ENCODE measurements around the gene CARS2.
"Not testable (repeated sequence)": the region's sequence is repeated elsewhere in the genome, so short reads cannot be mapped to it uniquely, and the experiment has no call there.

CARS2 gene

DNA sequence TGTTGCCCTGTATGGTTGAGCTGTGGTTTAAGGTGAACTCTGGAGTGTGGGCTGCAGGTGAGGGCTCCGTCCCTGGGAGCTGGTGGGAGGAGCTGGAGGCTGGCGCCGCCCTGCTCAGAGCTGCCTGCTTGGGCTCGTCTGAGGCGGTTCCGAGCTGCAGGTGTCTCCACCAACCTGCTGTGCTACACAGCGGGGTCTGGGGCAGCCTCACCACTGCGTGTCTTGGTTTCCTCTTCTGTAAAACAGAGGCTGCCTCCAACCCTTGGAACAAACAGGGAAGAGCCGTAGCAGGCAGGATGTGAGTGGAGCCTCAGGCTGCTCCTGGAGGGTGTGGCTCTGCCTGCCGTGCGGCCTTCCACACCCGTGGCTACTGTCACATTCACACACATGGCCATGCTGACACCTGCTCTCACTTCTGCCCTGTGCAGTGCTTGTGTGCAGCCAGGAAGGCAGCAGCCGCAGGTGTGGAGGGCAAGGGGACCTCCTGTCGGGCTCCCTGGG is 69.2 kb downstream of the CARS2 start:
- DNase-seq = no peak

DNA sequence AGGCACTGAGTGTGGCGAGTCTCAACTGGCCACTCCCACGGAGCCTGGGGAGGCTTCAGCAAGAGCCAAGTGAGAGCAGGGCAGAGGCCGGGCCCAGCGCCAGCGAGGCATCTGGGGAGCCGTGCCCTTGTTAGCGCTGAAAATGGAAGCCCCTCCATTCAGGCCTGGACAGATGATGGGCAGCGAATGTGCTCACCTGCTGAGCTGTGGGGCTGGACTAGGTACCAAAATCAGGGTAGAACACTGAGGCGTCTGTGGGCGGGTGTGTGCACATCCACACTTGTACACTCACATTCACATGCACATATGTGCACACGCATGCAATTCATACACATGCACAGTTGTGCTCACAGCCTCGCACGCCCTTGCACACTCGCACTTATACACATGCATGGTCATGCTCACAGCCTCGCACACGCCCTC is 69.9 kb downstream of the CARS2 start:
- DNase-seq = no peak

DNA sequence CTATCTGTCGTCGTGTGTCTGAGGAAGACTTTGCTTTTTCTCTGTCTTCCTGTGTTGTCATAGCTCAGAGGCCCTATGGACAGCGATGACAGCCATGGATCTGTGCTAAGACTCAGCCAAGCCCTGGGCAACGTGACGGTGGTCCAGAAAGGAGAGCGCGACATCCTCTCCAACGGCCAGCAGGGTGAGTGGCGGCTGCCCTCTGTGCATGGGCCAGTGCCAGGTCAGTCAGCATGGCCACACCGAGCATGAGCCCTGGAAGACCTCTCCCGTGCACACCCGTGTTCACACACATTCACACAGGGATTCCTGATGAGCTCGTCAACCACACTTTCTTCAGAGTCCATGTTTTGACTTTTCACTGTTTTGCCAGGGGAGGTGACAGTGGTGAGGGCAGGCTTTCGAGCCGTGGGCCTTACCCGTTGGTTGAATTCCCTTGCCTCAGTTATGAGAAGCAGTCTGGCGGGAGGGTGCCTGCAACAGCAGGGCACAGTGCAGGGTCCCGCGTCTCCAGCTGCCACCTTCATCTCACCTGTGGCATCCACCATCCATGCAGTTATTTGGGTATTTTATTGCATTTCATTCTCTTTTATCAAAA is 70.4 kb downstream of the CARS2 start:
- DNase-seq = no peak

- no peak for DNase-seq
Observed at GRCh38 chr13:110634558-110634957, 71.4 kb downstream of the CARS2 start.

DNA sequence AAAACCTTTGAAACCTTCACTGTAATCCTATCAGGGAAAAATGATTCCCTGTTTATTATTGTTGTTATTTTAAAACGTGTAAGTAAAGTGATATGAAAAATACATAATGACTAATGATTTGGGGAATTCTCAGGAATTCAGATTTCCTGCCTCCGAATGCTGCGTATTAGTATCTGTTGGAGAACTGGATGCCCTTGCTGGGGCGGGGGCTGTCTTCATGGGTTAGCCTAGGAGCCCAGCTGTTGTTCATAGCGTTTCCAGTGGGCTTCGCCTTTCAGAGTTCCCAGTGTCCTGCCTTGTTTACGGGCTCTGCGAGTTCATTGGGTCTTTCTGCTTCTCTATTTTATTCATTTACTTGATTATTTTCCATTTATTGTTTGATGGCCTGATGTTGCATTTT is 72.1 kb downstream of the CARS2 start:
- DNase-seq = no peak

GRCh38 chr13:110632255-110632654 is 73.7 kb downstream of the CARS2 start:
- DNase-seq = not testable (repeated sequence)

- no peak for DNase-seq
Observed at GRCh38 chr13:110630566-110631119, 75.3 kb downstream of the CARS2 start.

- DNase-seq = no peak
Observed at GRCh38 chr13:110629735-110630134, 76.2 kb downstream of the CARS2 start.

GRCh38 chr13:110628952-110629701 is 76.8 kb downstream of the CARS2 start:
- DNase-seq = no peak

DNA sequence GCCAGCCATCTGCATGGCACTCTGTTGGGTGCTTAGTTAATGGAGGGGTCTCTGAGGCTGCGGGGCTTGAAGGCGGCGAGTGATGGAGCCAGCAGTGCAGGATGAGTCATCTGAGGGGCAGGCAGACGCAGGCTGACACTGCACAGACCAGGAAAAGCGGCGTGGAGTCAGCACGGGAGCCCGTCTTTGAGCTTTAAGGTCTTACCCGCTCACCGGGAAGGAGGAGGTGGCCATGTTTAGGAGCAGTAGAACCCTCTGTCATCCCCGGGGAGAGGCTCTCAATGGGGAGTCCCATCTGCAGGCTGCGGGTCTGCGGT is 77.5 kb downstream of the CARS2 start:
- no peak for DNase-seq

DNA sequence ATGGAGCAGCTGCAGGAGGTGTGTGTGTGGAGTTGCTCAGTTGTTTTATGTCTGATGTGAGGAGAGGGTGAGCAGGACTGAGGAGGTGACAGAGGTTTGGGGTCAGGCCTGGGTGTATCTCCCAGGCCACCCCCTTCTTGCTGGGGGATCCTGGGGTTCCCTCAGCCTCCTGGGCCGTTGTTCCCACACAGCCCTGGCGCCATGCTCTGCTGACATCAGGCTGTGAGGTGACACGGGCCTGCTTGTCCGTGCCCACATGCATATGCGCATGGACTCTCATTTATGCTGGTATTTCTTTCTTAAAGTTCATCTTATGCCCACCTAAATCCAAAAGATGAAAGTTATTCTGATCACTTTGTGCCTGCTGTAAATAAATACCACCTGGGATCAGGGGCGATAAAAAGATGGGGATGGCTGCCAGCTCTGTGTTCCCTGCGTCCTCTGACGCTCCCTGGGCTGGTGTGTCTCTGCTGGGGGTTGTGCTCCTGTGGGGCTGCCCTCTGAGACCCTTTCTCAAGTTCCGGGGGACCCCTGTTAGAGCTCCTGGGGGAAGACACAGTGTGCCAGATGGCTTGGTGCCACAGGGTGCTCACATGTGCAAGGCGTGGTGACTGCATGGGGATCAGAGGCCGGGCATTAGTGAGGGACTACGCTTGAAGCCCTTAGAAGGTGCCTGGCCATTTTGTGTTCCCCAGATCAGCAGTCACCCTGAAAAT is 78.0 kb downstream of the CARS2 start:
- no peak for DNase-seq

GRCh38 chr13:110627351-110627750 is 78.6 kb downstream of the CARS2 start:
- DNase-seq = no peak

GRCh38 chr13:110626521-110626920 is 79.4 kb downstream of the CARS2 start:
- DNase-seq = no peak

GRCh38 chr13:110625771-110626321 is 80.1 kb downstream of the CARS2 start:
- DNase-seq = no peak

- DNase-seq = no peak
Observed at GRCh38 chr13:110624766-110625756, 80.9 kb downstream of the CARS2 start.

- no peak for DNase-seq
Observed at GRCh38 chr13:110620596-110620995, 85.3 kb downstream of the CARS2 start.

- no peak for DNase-seq
Observed at GRCh38 chr13:110618780-110619179, 87.1 kb downstream of the CARS2 start.

GRCh38 chr13:110618167-110618566 is 87.7 kb downstream of the CARS2 start:
- DNase-seq = no peak

- no peak for DNase-seq
Observed at GRCh38 chr13:110617321-110618072, 88.4 kb downstream of the CARS2 start.

GRCh38 chr13:110616103-110617101 is 89.5 kb downstream of the CARS2 start:
- no peak for DNase-seq

Data from cerebellar nuclear complex (tissue), 1 donor.